DMS153 (cell line): ENCODE data around the gene NELL1.

ENCODE experiments used
- DNase-seq: peaks from one replicate; lab custom pipeline; 2025; lab: John Stamatoyannopoulos, UW

NELL1 gene

GRCh38 chr11:21421711-21422329 lies 752.4 kb downstream of the NELL1 start:
- no peak for DNase-seq

GRCh38 chr11:21426931-21427330 lies 757.5 kb downstream of the NELL1 start:
- DNase-seq = no peak

- DNase-seq = no peak
Measured at GRCh38 chr11:21427726-21428125, 758.3 kb downstream of the NELL1 start.

GRCh38 chr11:21428796-21429195 lies 759.4 kb downstream of the NELL1 start:
- DNase-seq = no peak

- no peak for DNase-seq
Measured at GRCh38 chr11:21429401-21429800, 760.0 kb downstream of the NELL1 start.

- no peak for DNase-seq
Measured at GRCh38 chr11:21430537-21430936, 761.2 kb downstream of the NELL1 start.

GRCh38 chr11:21446939-21447590 lies 777.7 kb downstream of the NELL1 start:
- DNase-seq = no peak

GRCh38 chr11:21447871-21448270 lies 778.5 kb downstream of the NELL1 start:
- no peak for DNase-seq

- no peak for DNase-seq
Measured at GRCh38 chr11:21456186-21456585, 786.8 kb downstream of the NELL1 start.

GRCh38 chr11:21460082-21460481 lies 790.7 kb downstream of the NELL1 start:
- DNase-seq = peak; percentile 5

GRCh38 chr11:21461701-21462100 lies 792.3 kb downstream of the NELL1 start:
- DNase-seq = no peak

- DNase-seq = no peak
Measured at GRCh38 chr11:21464601-21465193, 795.3 kb downstream of the NELL1 start.

- DNase-seq = no peak
Measured at GRCh38 chr11:21465203-21465602, 795.8 kb downstream of the NELL1 start.

GRCh38 chr11:21465920-21466319 lies 796.5 kb downstream of the NELL1 start:
- DNase-seq = no peak

- DNase-seq = no peak
Measured at GRCh38 chr11:21470521-21470920, 801.1 kb downstream of the NELL1 start.

GRCh38 chr11:21472261-21472660 lies 802.9 kb downstream of the NELL1 start:
- no peak for DNase-seq

GRCh38 chr11:21474529-21474928 lies 805.1 kb downstream of the NELL1 start:
- no peak for DNase-seq

- no peak for DNase-seq
Measured at GRCh38 chr11:21475276-21475675, 805.9 kb downstream of the NELL1 start.

- no peak for DNase-seq
Measured at GRCh38 chr11:21476588-21476987, 807.2 kb downstream of the NELL1 start.

GRCh38 chr11:21480240-21480639 lies 810.9 kb downstream of the NELL1 start:
- DNase-seq = no peak

- no peak for DNase-seq
Measured at GRCh38 chr11:21481255-21481654, 811.9 kb downstream of the NELL1 start.

GRCh38 chr11:21484039-21484438 lies 814.7 kb downstream of the NELL1 start:
- no peak for DNase-seq

GRCh38 chr11:21485006-21485405 lies 815.6 kb downstream of the NELL1 start:
- DNase-seq = no peak

- DNase-seq = no peak
Measured at GRCh38 chr11:21485426-21485825, 816.0 kb downstream of the NELL1 start.
